NT2/D1 (cell line): Measurements from ENCODE around the gene CCDC107.
"Not testable (repeated sequence)": the region's sequence is repeated elsewhere in the genome, so short reads cannot be mapped to it uniquely, and the experiment has no call there.

Experiments used
- DNase-seq: peaks from one replicate; pipeline ENCODE4 v3.0.0-alpha.2; 2011; ENCODE audit warnings: low read depth, low spot score
- H3K27me3 ChIP-seq: 2 replicates; pipeline ENCODE4 v1.6.0; 2011; ENCODE audit warnings: mild to moderate bottlenecking; ENCODE audit not compliant: insufficient read length, insufficient read depth
- H3K36me3 ChIP-seq: 2 replicates; pipeline ENCODE4 v1.6.1; 2011; ENCODE audit warnings: mild to moderate bottlenecking, low read length, mixed read lengths; ENCODE audit not compliant: insufficient read depth, insufficient read length
- H3K4me1 ChIP-seq: 2 replicates; pipeline ENCODE4 v1.5.1; 2011; ENCODE audit not compliant: insufficient read depth, insufficient read length
- H3K4me3 ChIP-seq: 2 replicates; pipeline ENCODE4 v1.5.1; 2011; ENCODE audit warnings: low read depth; ENCODE audit not compliant: insufficient read length
- H3K9ac ChIP-seq: 2 replicates; pipeline ENCODE4 v1.6.0; 2011; ENCODE audit warnings: low read depth; ENCODE audit not compliant: insufficient read length
- H3K9me3 ChIP-seq: 2 replicates; pipeline ENCODE4 v1.5.1; 2011; ENCODE audit warnings: mild to moderate bottlenecking, low read length; ENCODE audit not compliant: insufficient read depth
- SUZ12 ChIP-seq: IDR thresholded peaks from 2 replicates; pipeline ENCODE4 v1.6.1; 2011; ENCODE audit not compliant: insufficient read length, insufficient read depth; ENCODE audit errors: extremely low read depth
- YY1 ChIP-seq: IDR thresholded peaks from 2 replicates; pipeline ENCODE4 v1.6.1; 2011; ENCODE audit not compliant: insufficient read length, insufficient read depth
- ZNF274 ChIP-seq: IDR thresholded peaks from 2 replicates; pipeline ENCODE4 v1.6.1; 2011; ENCODE audit warnings: mild to moderate bottlenecking, low read depth, low read length

Gene CCDC107

DNA sequence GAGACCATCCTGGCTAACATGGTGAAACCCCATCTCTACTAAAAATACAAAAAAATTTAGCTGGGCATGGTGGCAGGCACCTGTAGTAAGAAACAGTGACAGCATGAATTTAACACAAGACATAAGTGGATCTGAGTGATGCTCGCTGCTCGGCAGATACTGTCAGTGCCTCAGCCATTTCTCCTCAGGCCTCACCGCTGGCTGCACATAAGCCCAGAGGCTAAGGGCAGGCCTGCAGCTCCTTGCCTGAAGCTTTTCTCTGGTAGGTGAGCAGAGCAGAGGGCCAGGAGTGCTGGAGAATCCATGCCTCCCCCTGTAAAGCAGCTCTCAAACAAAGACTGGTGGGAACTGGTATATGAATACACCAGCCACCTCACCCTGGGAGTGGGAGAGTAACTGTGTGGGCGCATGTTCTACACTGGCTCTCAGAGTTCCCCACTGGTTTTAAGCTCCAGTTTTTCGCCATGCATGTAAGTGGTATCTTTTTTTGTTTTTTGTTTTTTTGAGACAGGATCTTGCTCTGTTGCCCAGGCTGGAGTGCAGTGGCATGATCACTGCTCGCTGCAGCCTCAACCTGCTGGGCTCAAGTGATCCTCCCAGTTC, 29.6 kb upstream of the CCDC107 start:
- no peaks in the 10 kb centered on the region for H3K27me3 ChIP-seq
- no peaks in the 10 kb centered on the region for H3K9me3 ChIP-seq
- DNase-seq: no peak
- H3K9ac ChIP-seq: no peak overlapping the region
- no peak for TF ChIP-seq ZNF274
- no peak for TF ChIP-seq YY1
- H3K4me3 ChIP-seq: no peak overlapping the region
- no peaks in the 10 kb centered on the region for H3K36me3 ChIP-seq
- no peaks in the 10 kb centered on the region for H3K4me1 ChIP-seq

GRCh38 chr9:35629597-35629996, 28.5 kb upstream of the CCDC107 start:
- Histone ChIP-seq H3K27me3 (no peaks in the 10 kb centered on the region), H3K4me1 (no peaks in the 10 kb centered on the region), H3K36me3 (no peaks in the 10 kb centered on the region), H3K9ac (no peak overlapping the region), H3K4me3 (no peak overlapping the region), H3K9me3 (no peaks in the 10 kb centered on the region)
- DNase-seq: no peak
- no peak for TF ChIP-seq ZNF274
- TF ChIP-seq YY1: no peak
- no peak for TF ChIP-seq SUZ12

- no peaks in the 10 kb centered on the region for H3K36me3 ChIP-seq
- no peak for DNase-seq
- TF ChIP-seq YY1 (no peak), ZNF274 (no peak), SUZ12 (no peak)
- H3K9ac ChIP-seq: no peak overlapping the region
- H3K4me1 ChIP-seq: no peaks in the 10 kb centered on the region
- H3K27me3 ChIP-seq: no peaks in the 10 kb centered on the region
- H3K4me3 ChIP-seq: no peak overlapping the region
- H3K9me3 ChIP-seq: no peaks in the 10 kb centered on the region
Measured at GRCh38 chr9:35635730-35636129, 22.4 kb upstream of the CCDC107 start.

- no peak overlapping the region for H3K4me3 ChIP-seq
- TF ChIP-seq SUZ12 (no peak), YY1 (no peak), ZNF274 (no peak)
- H3K9ac ChIP-seq: no peak overlapping the region
Measured at GRCh38 chr9:35636135-35636876, 21.8 kb upstream of the CCDC107 start.

GRCh38 chr9:35636877-35637246, 21.2 kb upstream of the CCDC107 start:
- H3K9ac ChIP-seq, H3K4me1 ChIP-seq: not testable (repeated sequence)

More at GRCh38 chr9:35636135-35636876, 21.8 kb upstream of the CCDC107 start:
- Histone ChIP-seq H3K27me3 (no peaks in the 10 kb centered on the region), H3K36me3 (no peaks in the 10 kb centered on the region), H3K4me1 (no peaks in the 10 kb centered on the region), H3K9me3 (no peaks in the 10 kb centered on the region)
- no peak for DNase-seq

DNA sequence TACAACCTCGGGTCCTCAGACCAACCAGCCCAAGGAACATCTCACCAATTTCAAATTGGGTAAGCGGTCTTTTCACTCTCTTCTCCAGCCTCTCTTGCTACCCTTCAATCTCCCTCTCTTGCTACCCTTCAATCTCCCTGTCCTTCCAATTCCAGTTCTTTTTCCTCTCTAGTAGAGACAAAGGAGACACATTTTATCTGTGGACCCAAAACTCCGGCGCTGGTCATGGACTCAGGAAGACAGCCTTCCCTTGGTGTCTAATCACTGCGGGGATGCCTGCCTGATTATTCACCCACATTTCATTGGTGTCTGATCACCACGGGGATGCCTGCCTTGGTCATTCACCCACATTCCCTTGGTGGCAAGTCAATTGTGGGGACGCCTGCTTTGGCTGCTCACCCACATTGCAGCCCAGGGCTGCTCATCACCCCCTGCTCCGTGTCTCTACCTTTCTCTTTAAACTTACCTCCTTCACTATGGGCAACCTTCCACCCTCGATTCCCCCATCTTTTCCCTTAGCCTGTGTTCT, 20.6 kb upstream of the CCDC107 start:
- DNase-seq: not testable (repeated sequence)

More at GRCh38 chr9:35636877-35637246, 21.2 kb upstream of the CCDC107 start:
- not testable (repeated sequence) for H3K27me3 ChIP-seq, H3K4me3 ChIP-seq, H3K9me3 ChIP-seq, H3K36me3 ChIP-seq, DNase-seq

DNA sequence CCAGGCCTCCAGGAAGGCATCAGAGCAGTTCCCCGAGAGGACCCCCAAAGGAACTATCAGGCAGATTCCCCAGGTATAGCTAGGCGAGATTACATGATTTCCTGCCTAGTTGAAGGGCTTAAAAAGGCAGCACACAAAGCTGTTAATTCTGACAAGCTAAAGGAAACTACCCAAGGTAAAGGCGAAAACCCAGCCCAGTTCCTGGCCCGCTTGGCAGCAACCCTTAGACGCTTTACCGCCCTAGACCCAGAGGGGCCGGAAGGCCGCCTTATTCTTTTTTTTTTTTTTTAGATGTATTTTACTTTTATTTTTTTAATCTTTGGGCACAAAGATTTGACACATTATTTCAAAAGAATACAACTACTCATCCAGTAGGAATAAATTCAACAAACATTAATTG, 19.3 kb upstream of the CCDC107 start:
- not testable (repeated sequence) for H3K36me3 ChIP-seq, DNase-seq, H3K4me1 ChIP-seq, H3K27me3 ChIP-seq, H3K9ac ChIP-seq, H3K4me3 ChIP-seq, H3K9me3 ChIP-seq

More for the DNA sequence above, 20.6 kb upstream of the CCDC107 start:
- H3K4me3 ChIP-seq, H3K9ac ChIP-seq, H3K36me3 ChIP-seq, H3K9me3 ChIP-seq, H3K27me3 ChIP-seq, H3K4me1 ChIP-seq: not testable (repeated sequence)

DNA sequence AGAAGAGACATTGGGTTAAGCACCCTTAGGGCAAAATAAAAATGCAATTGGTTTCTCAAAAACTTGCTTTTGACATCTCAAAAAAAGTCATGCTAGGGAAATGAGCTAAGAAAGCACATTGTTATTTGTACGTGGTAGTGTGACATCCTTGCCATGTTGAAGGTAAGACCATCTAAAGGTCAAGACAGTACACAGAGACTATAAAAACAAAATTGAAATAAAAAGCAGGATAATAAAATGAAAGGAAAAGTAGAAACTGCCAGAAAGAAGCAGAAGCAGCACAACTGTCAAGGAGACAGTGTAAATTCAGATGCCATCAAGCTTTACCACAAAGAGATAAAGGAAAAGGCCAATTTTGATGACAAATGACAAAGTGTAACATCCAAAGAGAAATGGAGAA, 18.9 kb upstream of the CCDC107 start:
- H3K9ac ChIP-seq, H3K9me3 ChIP-seq, H3K4me1 ChIP-seq, H3K36me3 ChIP-seq, H3K27me3 ChIP-seq, H3K4me3 ChIP-seq, DNase-seq: not testable (repeated sequence)
